HEK293 (cell line): ENCODE data around the gene TESMIN.

Experiments used
- CTCF ChIA-PET: fragments of 350-600 bp; formaldehyde crosslinking; extraction: SDS; loops from one replicate; lab custom pipeline; 2021; ENCODE audit warnings: antibody characterized with exemption; lab: Yijun Ruan, JAX
- POLR2A ChIA-PET: fragments of 300-600 bp; formaldehyde crosslinking; extraction: SDS; loops from one replicate; lab custom pipeline; 2020; ENCODE audit warnings: antibody characterized with exemption, inconsistent platforms; lab: Yijun Ruan, JAX
- H3K27ac ChIP-seq: fragments of 200-500 bp; sonication (Bioruptor generic); 2 replicates; pipeline ENCODE4 v1.5.1; 2014; ENCODE audit warnings: low read depth, low read length, control low read depth, inconsistent platforms; ENCODE audit errors: extremely low read depth
- H3K36me3 ChIP-seq, 2 experiments: fragments of 200-500 bp in 1 of 2; sonication (Bioruptor generic) in 1 of 2; 1 replicate in 1 of 2; 2 replicates in 1 of 2; pipeline ENCODE4 v1.5.1; 2014 to 2017; ENCODE audit warnings: inconsistent platforms in 2 of 2, low read length in 2 of 2; ENCODE audit not compliant: control insufficient read depth in 2 of 2, insufficient read depth in 1 of 2
- H3K4me1 ChIP-seq: fragments of 200-500 bp; sonication (Bioruptor generic); 2 replicates; pipeline ENCODE4 v1.5.1; 2014; ENCODE audit warnings: mild to moderate bottlenecking, low read length, inconsistent platforms; ENCODE audit not compliant: control insufficient read depth, insufficient read depth
- H3K4me3 ChIP-seq: 2 replicates; pipeline ENCODE4 v1.5.1; 2011; ENCODE audit warnings: low read depth, mild to moderate bottlenecking, control low read depth, low read length, moderate library complexity
- H3K9me3 ChIP-seq: fragments of 200-500 bp; sonication (Bioruptor generic); 2 replicates; pipeline ENCODE4 v1.5.1; 2014; ENCODE audit warnings: low read depth, low read length, inconsistent platforms; ENCODE audit not compliant: control insufficient read depth, insufficient read depth
- FEZF1 ChIP-seq: fragments of 450-650 bp; formaldehyde crosslinking; IDR thresholded peaks from 2 replicates; pipeline ENCODE4 v1.5.1; 2016; ENCODE audit warnings: missing biosample characterization, missing genetic modification characterization
- KLF1 ChIP-seq: fragments of 450-650 bp; formaldehyde crosslinking; IDR thresholded peaks from 2 replicates; pipeline ENCODE4 v1.5.1; 2016; ENCODE audit warnings: missing biosample characterization, missing genetic modification characterization
- MEIS1 ChIP-seq: sonication (generic); formaldehyde crosslinking; IDR thresholded peaks from 2 replicates; pipeline ENCODE4 v1.8.1; 2022; ENCODE audit warnings: missing genetic modification reagents, mild to moderate bottlenecking, borderline replicate concordance
- MZF1 ChIP-seq: fragments of 450-650 bp; formaldehyde crosslinking; IDR thresholded peaks from 2 replicates; pipeline ENCODE4 v1.5.1; 2017; ENCODE audit warnings: missing biosample characterization, missing genetic modification characterization, borderline replicate concordance
- ZBTB21 ChIP-seq: fragments of 450-650 bp; formaldehyde crosslinking; IDR thresholded peaks from 2 replicates; pipeline ENCODE4 v1.5.1; 2017; ENCODE audit warnings: missing biosample characterization, missing genetic modification characterization
- ZNF157 ChIP-seq: fragments of 450-650 bp; formaldehyde crosslinking; IDR thresholded peaks from 2 replicates; pipeline ENCODE4 v1.5.1; 2016; ENCODE audit warnings: missing biosample characterization, missing genetic modification characterization
- ZNF214 ChIP-seq: fragments of 450-650 bp; formaldehyde crosslinking; IDR thresholded peaks from 2 replicates; pipeline ENCODE4 v1.5.1; 2017; ENCODE audit warnings: missing biosample characterization, mild to moderate bottlenecking, missing genetic modification characterization, borderline replicate concordance
- ZNF24 ChIP-seq: fragments of 450-650 bp; formaldehyde crosslinking; IDR thresholded peaks from 2 replicates; pipeline ENCODE4 v1.5.1; 2016; ENCODE audit warnings: missing biosample characterization, missing genetic modification characterization
- ZNF266 ChIP-seq: fragments of 450-650 bp; formaldehyde crosslinking; IDR thresholded peaks from 2 replicates; pipeline ENCODE4 v1.5.1; 2016; ENCODE audit warnings: missing biosample characterization, missing genetic modification characterization, low read depth
- ZNF37A ChIP-seq: fragments of 450-650 bp; IDR thresholded peaks from 2 replicates; pipeline ENCODE4 v1.5.1; 2018; ENCODE audit warnings: missing biosample characterization, missing genetic modification characterization
- ZNF48 ChIP-seq: fragments of 450-650 bp; formaldehyde crosslinking; IDR thresholded peaks from 2 replicates; pipeline ENCODE4 v1.5.1; 2016; ENCODE audit warnings: missing biosample characterization, missing genetic modification characterization
- ZNF518A ChIP-seq: fragments of 450-650 bp; formaldehyde crosslinking; conservative IDR thresholded peaks from 2 replicates; pipeline ENCODE4 v1.5.1; 2016; ENCODE audit warnings: low read depth, missing biosample characterization, missing genetic modification characterization
- ZNF530 ChIP-seq: fragments of 450-650 bp; formaldehyde crosslinking; IDR thresholded peaks from 2 replicates; pipeline ENCODE4 v1.5.1; 2016; ENCODE audit warnings: low read depth, missing biosample characterization, missing genetic modification characterization
- ZNF560 ChIP-seq: fragments of 450-650 bp; formaldehyde crosslinking; IDR thresholded peaks from 2 replicates; pipeline ENCODE4 v1.5.1; 2017; ENCODE audit warnings: missing biosample characterization, missing genetic modification characterization, borderline replicate concordance
- ZNF571 ChIP-seq: fragments of 450-650 bp; formaldehyde crosslinking; IDR thresholded peaks from 2 replicates; pipeline ENCODE4 v1.5.0; 2017; ENCODE audit warnings: missing biosample characterization, missing genetic modification characterization
- ZNF600 ChIP-seq: fragments of 450-650 bp; formaldehyde crosslinking; IDR thresholded peaks from 2 replicates; pipeline ENCODE4 v1.5.1; 2016; ENCODE audit warnings: missing biosample characterization, missing genetic modification characterization
- ZNF623 ChIP-seq: fragments of 450-650 bp; formaldehyde crosslinking; IDR thresholded peaks from 2 replicates; pipeline ENCODE4 v1.5.1; 2016; ENCODE audit warnings: missing biosample characterization, missing genetic modification characterization
- ZSCAN30 ChIP-seq: fragments of 450-650 bp; IDR thresholded peaks from 2 replicates; pipeline ENCODE4 v1.5.1; 2018; ENCODE audit warnings: missing biosample characterization, mild to moderate bottlenecking, missing genetic modification characterization, moderate library complexity
- TF ChIP-seq, protein P1 (sequence below): fragments of 450-650 bp; formaldehyde crosslinking; IDR thresholded peaks from 2 replicates; pipeline ENCODE4 v1.5.1; 2016; ENCODE audit warnings: missing biosample characterization, missing genetic modification characterization
- TF ChIP-seq, protein P2 (sequence below): fragments of 450-650 bp; formaldehyde crosslinking; IDR thresholded peaks from 2 replicates; pipeline ENCODE4 v1.5.1; 2016; ENCODE audit warnings: missing biosample characterization, missing genetic modification characterization, borderline replicate concordance
- TF ChIP-seq, protein P3 (sequence below): fragments of 450-650 bp; formaldehyde crosslinking; IDR thresholded peaks from 2 replicates; pipeline ENCODE4 v1.5.1; 2016; ENCODE audit warnings: missing biosample characterization, missing genetic modification characterization

Gene TESMIN

DNA sequence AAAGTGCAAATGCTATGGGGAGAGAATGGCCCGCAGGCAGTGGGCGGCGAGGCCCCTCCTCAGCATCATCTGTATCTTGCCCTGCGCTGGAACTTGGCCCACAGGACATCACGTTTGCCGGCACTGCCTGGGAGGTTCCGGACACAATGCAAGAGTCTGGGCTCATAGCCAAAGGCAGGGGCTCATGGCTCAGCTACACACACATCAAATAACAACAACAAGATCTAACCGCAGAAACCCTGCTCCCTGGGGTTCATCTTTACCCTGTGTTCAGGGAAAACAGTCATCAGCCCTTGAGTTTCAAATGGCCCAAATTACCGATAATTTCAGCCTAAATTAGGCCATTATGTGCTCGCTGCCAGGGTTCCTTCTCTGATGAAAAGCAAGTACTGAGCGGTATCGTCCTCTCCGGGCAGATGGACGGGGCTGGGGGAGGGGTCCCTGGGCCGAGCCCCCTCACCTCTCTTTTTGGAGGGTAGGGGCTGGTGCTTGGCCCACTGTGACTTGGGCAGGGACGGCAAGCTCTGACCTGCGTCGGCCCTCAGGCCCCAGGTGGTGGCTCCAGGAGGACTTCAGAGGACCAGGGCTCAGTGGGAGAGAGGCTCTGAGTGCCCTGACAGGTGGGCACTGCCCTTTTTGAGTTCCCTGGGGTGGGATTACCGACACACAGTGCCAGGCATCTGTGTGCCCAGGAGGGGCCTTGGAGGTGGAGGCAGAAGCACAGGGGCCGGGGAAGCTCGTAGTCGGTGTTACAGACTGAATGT, 92.0 kb downstream of the TESMIN start:
- ChIA-PET POLR2A (no interaction called here), CTCF (interaction anchor here (0.6 to 1.2 kb wide), 4 partner anchors 18 to 461 kb away, joined by 3 read pairs; no protein-coding TSS in a partner anchor)
- Histone ChIP-seq H3K27ac (peak overlapping the region; percentile 66), H3K4me1 (peaks cover 10% of the 10 kb centered on the region), H3K4me3 (no peak overlapping the region), H3K36me3 (no peaks in the 10 kb centered on the region), H3K9me3 (no peaks in the 10 kb centered on the region)
- TF ChIP-seq ZNF600 (tag by site-specific recombination) = peak; percentile 98
- TF ChIP-seq ZNF530 (tag by site-specific recombination) = no peak
- TF ChIP-seq, protein P1, sequence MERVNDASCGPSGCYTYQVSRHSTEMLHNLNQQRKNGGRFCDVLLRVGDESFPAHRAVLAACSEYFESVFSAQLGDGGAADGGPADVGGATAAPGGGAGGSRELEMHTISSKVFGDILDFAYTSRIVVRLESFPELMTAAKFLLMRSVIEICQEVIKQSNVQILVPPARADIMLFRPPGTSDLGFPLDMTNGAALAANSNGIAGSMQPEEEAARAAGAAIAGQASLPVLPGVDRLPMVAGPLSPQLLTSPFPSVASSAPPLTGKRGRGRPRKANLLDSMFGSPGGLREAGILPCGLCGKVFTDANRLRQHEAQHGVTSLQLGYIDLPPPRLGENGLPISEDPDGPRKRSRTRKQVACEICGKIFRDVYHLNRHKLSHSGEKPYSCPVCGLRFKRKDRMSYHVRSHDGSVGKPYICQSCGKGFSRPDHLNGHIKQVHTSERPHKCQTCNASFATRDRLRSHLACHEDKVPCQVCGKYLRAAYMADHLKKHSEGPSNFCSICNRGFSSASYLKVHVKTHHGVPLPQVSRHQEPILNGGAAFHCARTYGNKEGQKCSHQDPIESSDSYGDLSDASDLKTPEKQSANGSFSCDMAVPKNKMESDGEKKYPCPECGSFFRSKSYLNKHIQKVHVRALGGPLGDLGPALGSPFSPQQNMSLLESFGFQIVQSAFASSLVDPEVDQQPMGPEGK (tag by site-specific recombination) = peak; percentile 86
- TF ChIP-seq ZBTB21 (tag by site-specific recombination) = peak; percentile 37; the same call in 1 of the 2 replicates
- no peak for TF ChIP-seq KLF1
- TF ChIP-seq ZNF560 (tag by site-specific recombination) = no peak
- TF ChIP-seq ZNF623 (tag by site-specific recombination) = no peak
- no peak for TF ChIP-seq ZNF518A (tag by site-specific recombination)
- TF ChIP-seq ZNF157 (tag by site-specific recombination) = no peak
- TF ChIP-seq ZNF24 (tag by site-specific recombination) = peak; percentile 71; the same call in 1 of the 2 replicates
- peak; percentile 87 for TF ChIP-seq FEZF1 (tag by site-specific recombination)
- no peak for TF ChIP-seq ZSCAN30 (tag by site-specific recombination)
- TF ChIP-seq ZNF214 (tag by site-specific recombination) = no peak
- no peak for TF ChIP-seq ZNF48 (tag by site-specific recombination)
- TF ChIP-seq, protein P2, sequence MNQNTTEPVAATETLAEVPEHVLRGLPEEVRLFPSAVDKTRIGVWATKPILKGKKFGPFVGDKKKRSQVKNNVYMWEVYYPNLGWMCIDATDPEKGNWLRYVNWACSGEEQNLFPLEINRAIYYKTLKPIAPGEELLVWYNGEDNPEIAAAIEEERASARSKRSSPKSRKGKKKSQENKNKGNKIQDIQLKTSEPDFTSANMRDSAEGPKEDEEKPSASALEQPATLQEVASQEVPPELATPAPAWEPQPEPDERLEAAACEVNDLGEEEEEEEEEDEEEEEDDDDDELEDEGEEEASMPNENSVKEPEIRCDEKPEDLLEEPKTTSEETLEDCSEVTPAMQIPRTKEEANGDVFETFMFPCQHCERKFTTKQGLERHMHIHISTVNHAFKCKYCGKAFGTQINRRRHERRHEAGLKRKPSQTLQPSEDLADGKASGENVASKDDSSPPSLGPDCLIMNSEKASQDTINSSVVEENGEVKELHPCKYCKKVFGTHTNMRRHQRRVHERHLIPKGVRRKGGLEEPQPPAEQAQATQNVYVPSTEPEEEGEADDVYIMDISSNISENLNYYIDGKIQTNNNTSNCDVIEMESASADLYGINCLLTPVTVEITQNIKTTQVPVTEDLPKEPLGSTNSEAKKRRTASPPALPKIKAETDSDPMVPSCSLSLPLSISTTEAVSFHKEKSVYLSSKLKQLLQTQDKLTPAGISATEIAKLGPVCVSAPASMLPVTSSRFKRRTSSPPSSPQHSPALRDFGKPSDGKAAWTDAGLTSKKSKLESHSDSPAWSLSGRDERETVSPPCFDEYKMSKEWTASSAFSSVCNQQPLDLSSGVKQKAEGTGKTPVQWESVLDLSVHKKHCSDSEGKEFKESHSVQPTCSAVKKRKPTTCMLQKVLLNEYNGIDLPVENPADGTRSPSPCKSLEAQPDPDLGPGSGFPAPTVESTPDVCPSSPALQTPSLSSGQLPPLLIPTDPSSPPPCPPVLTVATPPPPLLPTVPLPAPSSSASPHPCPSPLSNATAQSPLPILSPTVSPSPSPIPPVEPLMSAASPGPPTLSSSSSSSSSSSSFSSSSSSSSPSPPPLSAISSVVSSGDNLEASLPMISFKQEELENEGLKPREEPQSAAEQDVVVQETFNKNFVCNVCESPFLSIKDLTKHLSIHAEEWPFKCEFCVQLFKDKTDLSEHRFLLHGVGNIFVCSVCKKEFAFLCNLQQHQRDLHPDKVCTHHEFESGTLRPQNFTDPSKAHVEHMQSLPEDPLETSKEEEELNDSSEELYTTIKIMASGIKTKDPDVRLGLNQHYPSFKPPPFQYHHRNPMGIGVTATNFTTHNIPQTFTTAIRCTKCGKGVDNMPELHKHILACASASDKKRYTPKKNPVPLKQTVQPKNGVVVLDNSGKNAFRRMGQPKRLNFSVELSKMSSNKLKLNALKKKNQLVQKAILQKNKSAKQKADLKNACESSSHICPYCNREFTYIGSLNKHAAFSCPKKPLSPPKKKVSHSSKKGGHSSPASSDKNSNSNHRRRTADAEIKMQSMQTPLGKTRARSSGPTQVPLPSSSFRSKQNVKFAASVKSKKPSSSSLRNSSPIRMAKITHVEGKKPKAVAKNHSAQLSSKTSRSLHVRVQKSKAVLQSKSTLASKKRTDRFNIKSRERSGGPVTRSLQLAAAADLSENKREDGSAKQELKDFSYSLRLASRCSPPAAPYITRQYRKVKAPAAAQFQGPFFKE (tag by site-specific recombination) = no peak
- no peak for TF ChIP-seq ZNF37A (tag by site-specific recombination)
- TF ChIP-seq MEIS1 (CRISPR knock-in tag) = no peak
- TF ChIP-seq, protein P3, sequence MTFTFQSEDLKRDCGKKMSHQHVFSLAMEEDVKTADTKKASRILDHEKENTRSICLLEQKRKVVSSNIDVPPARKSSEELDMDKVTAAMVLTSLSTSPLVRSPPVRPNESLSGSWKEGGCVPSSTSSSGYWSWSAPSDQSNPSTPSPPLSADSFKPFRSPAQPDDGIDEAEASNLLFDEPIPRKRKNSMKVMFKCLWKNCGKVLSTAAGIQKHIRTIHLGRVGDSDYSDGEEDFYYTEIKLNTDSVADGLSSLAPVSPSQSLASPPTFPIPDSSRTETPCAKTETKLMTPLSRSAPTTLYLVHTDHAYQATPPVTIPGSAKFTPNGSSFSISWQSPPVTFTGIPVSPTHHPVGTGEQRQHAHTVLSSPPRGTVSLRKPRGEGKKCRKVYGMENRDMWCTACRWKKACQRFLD (tag by site-specific recombination) = no peak
- no peak for TF ChIP-seq ZNF571 (tag by site-specific recombination)
- TF ChIP-seq ZNF266 (tag by site-specific recombination) = no peak
- TF ChIP-seq MZF1 (tag by site-specific recombination) = no peak
